A549 (cell line): ENCODE measurements around the gene CTDP1. TPM values are rescaled to one million over a fixed set of nuclear protein-coding genes. Genes with fewer than 3 reads are reported as not detected.

Source experiments
- ATAC-seq, 2 experiments: fragments of 200-7000 bp in 1 of 2; fragments of >200 bp in 1 of 2; cut with Nextera tagmentation in 1 of 2; cut with Tn5 transposase in 1 of 2; 3 replicates each; pipeline versions ENCODE4 v1.8.0 to v1.9.1; 2018 to 2020; ENCODE audit warnings: mild to moderate bottlenecking in 1 of 2, moderate library complexity in 1 of 2
- CTCF ChIA-PET: fragments of 300-600 bp; sonication (Branson Sonifier 250); formaldehyde crosslinking; extraction: SDS; loops from one replicate; lab custom pipeline; 2021; ENCODE audit warnings: antibody characterized with exemption, inconsistent platforms; lab: Yijun Ruan, JAX
- POLR2A ChIA-PET: fragments of 350-600 bp; formaldehyde crosslinking; extraction: SDS; loops from one replicate; lab custom pipeline; 2021; ENCODE audit warnings: antibody characterized with exemption, inconsistent platforms; lab: Yijun Ruan, JAX
- DNase-seq, 2 experiments: peaks; one replicate each; pipeline versions ENCODE4 v3.0.0 to v3.0.0-alpha.2; 2011 to 2016; ENCODE audit warnings: low read depth in 1 of 2, low spot score in 1 of 2
- FAIRE-seq: peaks from 2 replicates; lab custom pipeline; 2011; peaks lifted over from hg19 to GRCh38; lab: Jason Lieb, UNC
- H3K27ac ChIP-seq, 2 experiments: fragments of >200 bp; sonication (Bioruptor Twin); formaldehyde crosslinking; 3 replicates each; pipeline ENCODE4 v1.5.1; 2016 to 2017
- H3K4me1 ChIP-seq: fragments of >200 bp; sonication (Bioruptor Twin); formaldehyde crosslinking; 3 replicates; pipeline ENCODE4 v1.6.1; 2016
- H3K4me2 ChIP-seq: fragments of >200 bp; sonication (Bioruptor Twin); formaldehyde crosslinking; 3 replicates; pipeline ENCODE4 v1.6.1; 2016
- H3K4me3 ChIP-seq: fragments of >200 bp; sonication (Bioruptor Twin); formaldehyde crosslinking; 3 replicates; pipeline ENCODE4 v1.5.1; 2016
- H3K9me3 ChIP-seq: fragments of >200 bp; sonication (Bioruptor Twin); formaldehyde crosslinking; 3 replicates; pipeline ENCODE4 v1.6.1; 2016
- CEBPB ChIP-seq, 2 experiments: fragments of >200 bp in 1 of 2; sonication (Bioruptor Twin) in 1 of 2; formaldehyde crosslinking in 1 of 2; IDR thresholded peaks; 2 replicates each; pipeline ENCODE4 v1.6.1; 2012 to 2016
- CHD2 ChIP-seq: fragments of 150-350 bp; IDR thresholded peaks from 2 replicates; pipeline ENCODE4 v1.6.1; 2014; ENCODE audit warnings: low read length; ENCODE audit not compliant: partially characterized antibody
- CHD4 ChIP-seq: fragments of 200-600 bp; sonication (generic); IDR thresholded peaks from 2 replicates; pipeline ENCODE4 v1.6.1; 2016; ENCODE audit warnings: antibody characterized with exemption, mild to moderate bottlenecking, borderline replicate concordance
- CTCF ChIP-seq: fragments of >200 bp; sonication (Bioruptor Twin); formaldehyde crosslinking; IDR thresholded peaks from 3 replicates; pipeline ENCODE4 v1.5.1; 2016
- E2F6 ChIP-seq: IDR thresholded peaks from 2 replicates; pipeline ENCODE4 v1.6.1; 2012; ENCODE audit warnings: low read depth, borderline replicate concordance
- EHF ChIP-seq: fragments of 250-450 bp; sonication (Bioruptor Pico); IDR thresholded peaks from 2 replicates; pipeline ENCODE4 v1.5.0; 2020; ENCODE audit warnings: mild to moderate bottlenecking
- EP300 ChIP-seq, 2 experiments: fragments of >200 bp; sonication (Bioruptor Twin); formaldehyde crosslinking; IDR thresholded peaks; 2 replicates in 1 of 2; 3 replicates in 1 of 2; pipeline ENCODE4 v1.6.1; 2016 to 2017
- ESRRA ChIP-seq: fragments of 150-350 bp; IDR thresholded peaks from 2 replicates; pipeline ENCODE4 v1.6.1; 2014; ENCODE audit warnings: mild to moderate bottlenecking, low read length, borderline replicate concordance
- FOSL2 ChIP-seq, 2 experiments: fragments of 450-650 bp in 1 of 2; fragments of >200 bp in 1 of 2; sonication (Bioruptor Twin) in 1 of 2; formaldehyde crosslinking; IDR thresholded peaks; 2 replicates each; pipeline versions ENCODE4 v1.5.0 to v1.6.1; 2016 to 2020; ENCODE audit warnings: mild to moderate bottlenecking in 1 of 2, moderate library complexity in 1 of 2
- FOXS1 ChIP-seq: fragments of 250-450 bp; sonication (Bioruptor Pico); IDR thresholded peaks from 2 replicates; pipeline ENCODE4 v1.5.0; 2020; ENCODE audit warnings: mild to moderate bottlenecking, moderate library complexity
- JUN ChIP-seq, 2 experiments: fragments of >200 bp; sonication (Bioruptor Twin); formaldehyde crosslinking; IDR thresholded peaks; 2 replicates in 1 of 2; 3 replicates in 1 of 2; pipeline ENCODE4 v1.6.1; 2016 to 2017
- MAZ ChIP-seq: fragments of 150-350 bp; IDR thresholded peaks from 2 replicates; pipeline ENCODE4 v1.6.1; 2014; ENCODE audit warnings: antibody characterized with exemption, low read depth, low read length, borderline replicate concordance
- MYC ChIP-seq: IDR thresholded peaks from 2 replicates; pipeline ENCODE4 v1.6.1; 2012; ENCODE audit warnings: mild to moderate bottlenecking, inconsistent platforms, low read length, improper control_type of control experiment, borderline replicate concordance
- NR3C1 ChIP-seq: fragments of >200 bp; sonication (Bioruptor Twin); formaldehyde crosslinking; IDR thresholded peaks from 3 replicates; pipeline ENCODE4 v1.6.1; 2017
- PBX3 ChIP-seq: IDR thresholded peaks from 2 replicates; pipeline ENCODE4 v1.6.1; 2012
- PHF8 ChIP-seq: fragments of 200-600 bp; sonication (generic); IDR thresholded peaks from 2 replicates; pipeline ENCODE4 v1.6.1; 2016; ENCODE audit warnings: low read depth, mild to moderate bottlenecking, antibody characterized with exemption, moderate library complexity, borderline replicate concordance
- RARB ChIP-seq: fragments of 250-450 bp; sonication (Bioruptor Pico); IDR thresholded peaks from 2 replicates; pipeline ENCODE4 v1.8.0; 2021; ENCODE audit warnings: mild to moderate bottlenecking, moderate library complexity
- RCOR1 ChIP-seq: fragments of 150-350 bp; IDR thresholded peaks from 2 replicates; pipeline ENCODE4 v1.6.1; 2014; ENCODE audit warnings: antibody characterized with exemption, low read length, low read depth
- TP53 ChIP-seq: fragments of 250-450 bp; sonication (Bioruptor Pico); IDR thresholded peaks from 2 replicates; pipeline ENCODE4 v1.5.0; 2021; ENCODE audit warnings: mild to moderate bottlenecking, moderate library complexity
- USF2 ChIP-seq: fragments of 450-650 bp; IDR thresholded peaks from 2 replicates; pipeline ENCODE4 v1.6.1; 2014; ENCODE audit warnings: antibody characterized with exemption
- ZFP36 ChIP-seq: fragments of 450-650 bp; IDR thresholded peaks from 2 replicates; pipeline ENCODE4 v1.6.1; 2014; ENCODE audit warnings: borderline replicate concordance; ENCODE audit not compliant: partially characterized antibody
- ZNF302 ChIP-seq: fragments of 250-450 bp; sonication (Bioruptor Pico); IDR thresholded peaks from 2 replicates; pipeline ENCODE4 v1.9.0; 2021; ENCODE audit warnings: inconsistent platforms, mild to moderate bottlenecking, moderate library complexity
- ZSCAN20 ChIP-seq: fragments of 250-450 bp; sonication (Bioruptor Pico); IDR thresholded peaks from 2 replicates; pipeline ENCODE4 v1.8.0; 2022; ENCODE audit warnings: mild to moderate bottlenecking, moderate library complexity
- WGBS: methylation state at CpG from one replicate; pipeline ENCODE4 v1.1.6; 2017; ENCODE audit errors: missing lambda C conversion rate; 5-methylcytosine and 5-hydroxymethylcytosine counted together
- polyA plus RNA-seq, 4 experiments: library from polyadenylated mRNA; depleted of rRNA in 3 of 4; stranded (reverse); fragments of >200 nt; fragmentation: RNase III in 1 of 4; extraction: RNeasy Plus Mini Kit Qiagen cat#74134 plus additional on column Dnase treatment in 1 of 4; gene quantifications; 2 replicates in 3 of 4; 3 replicates in 1 of 4; pipeline ENCODE4 v1.2.3, GENCODE V29; 2011 to 2017

Gene CTDP1
- polyA plus RNA-seq, 2 of the 4 experiments (the other 2 are of a cell fraction), result 6.8 to 12.1 TPM

- ChIA-PET CTCF (no interaction called here), POLR2A (no interaction called here)
- Histone ChIP-seq H3K9me3 (no peaks in the 10 kb centered on the region), H3K4me1 (peaks cover 12% of the 10 kb centered on the region; the same call in 1 of the 3 replicates), H3K4me3 (no peak overlapping the region), H3K4me2 (no peak overlapping the region), H3K27ac (no peak overlapping the region)
- ATAC-seq (no peak), DNase-seq (no peak), FAIRE-seq (no peak)
- no peak for TF ChIP-seq MAZ
- no peak for TF ChIP-seq FOSL2 (IDR thresholded peaks at IDR 0.05)
- no peak for TF ChIP-seq FOSL2 (CRISPR knock-in tag; IDR thresholded peaks at IDR 0.05)
- no peak for TF ChIP-seq ZFP36
- TF ChIP-seq PHF8, result no peak
- TF ChIP-seq EHF (CRISPR knock-in tag), result no peak
- no peak for TF ChIP-seq USF2
- no peak for TF ChIP-seq ESRRA
- TF ChIP-seq PBX3, result no peak
- TF ChIP-seq EP300 (IDR thresholded peaks at IDR 0.05), result no peak
- no peak for TF ChIP-seq FOXS1
- no peak for TF ChIP-seq NR3C1
- 94% methylated on average over 6 of the region's 6 CpGs for WGBS
Measured at GRCh38 chr18:79677221-79677620, 2.4 kb upstream of the CTDP1 start.

- Histone ChIP-seq H3K4me2 (peak overlapping the region; percentile 92), H3K4me3 (peak overlapping the region; percentile 100; the same call in 2 of the 3 replicates), H3K27ac (peak overlapping the region in 1 of 2 experiments; percentile 100; a peak in 3 of 6 replicates), H3K4me1 (peaks cover 12% of the 10 kb centered on the region; the same call in 1 of the 3 replicates), H3K9me3 (no peaks in the 10 kb centered on the region)
- ChIA-PET POLR2A (no interaction called here), CTCF (no interaction called here)
- no peak for TF ChIP-seq CEBPB (IDR thresholded peaks at IDR 0.05)
- no peak for TF ChIP-seq MYC
- DNase-seq (no peak), FAIRE-seq (no peak), ATAC-seq (no peak)
- WGBS, result 96% methylated on average over 9 of the region's 9 CpGs
Measured at GRCh38 chr18:79677840-79678239, 1.8 kb upstream of the CTDP1 start.

GRCh38 chr18:79678665-79679551 lies 695 bp upstream of the CTDP1 start:
- peak; percentile 43 for FAIRE-seq
- Histone ChIP-seq H3K4me2 (peak overlapping the region; percentile 92), H3K27ac (peak overlapping the region; percentile 97 to 100), H3K4me3 (peak overlapping the region; percentile 100), H3K9me3 (no peaks in the 10 kb centered on the region), H3K4me1 (peaks cover 12% of the 10 kb centered on the region; the same call in 1 of the 3 replicates)
- CTCF ChIA-PET, result no interaction called here
- peak; percentile 94 to 98 for DNase-seq
- 1% methylated on average over 21 of the region's 77 CpGs for WGBS
- POLR2A ChIA-PET, result interaction anchor here (0.7 kb wide), 1 partner anchor 355 kb away, joined by 4 read pairs; no protein-coding TSS in a partner anchor
- peak; percentile 95 to 99 for ATAC-seq
- TF ChIP-seq E2F6 (peak; percentile 32; the same call in 1 of the 2 replicates), EP300 (IDR thresholded peaks at IDR 0.05) (no peak), CHD4 (no peak), ZSCAN20 (CRISPR knock-in tag) (no peak), PHF8 (peak; percentile 80), JUN (IDR thresholded peaks at IDR 0.05) (no peak; a peak in 2 of 5 replicates), RARB (no peak), CHD2 (peak; percentile 62), RCOR1 (no peak), PBX3 (no peak), ZNF302 (CRISPR knock-in tag) (no peak), TP53 (CRISPR knock-in tag) (no peak), USF2 (no peak), ESRRA (no peak), CTCF (no peak), EHF (CRISPR knock-in tag) (no peak)
